K562 (cell line): ENCODE data around the gene GALNT18. TPM values are rescaled to one million over a fixed set of nuclear protein-coding genes. Genes with fewer than 3 reads are reported as not detected.

Experiments used
- ATAC-seq: fragments of 200-7000 bp; cut with Tn5 transposase; 3 replicates; pipeline ENCODE4 v1.9.1; 2020; ENCODE audit warnings: moderate library complexity
- BruUV-seq: library from RNA; stranded (reverse); fragments of 400-500 nt; replicated peaks from 2 replicates; lab custom pipeline; 2021; lab: Mats Ljungman, UMichigan
- CTCF ChIA-PET: fragments of 300-600 bp; formaldehyde crosslinking; extraction: SDS; loops from one replicate; lab custom pipeline; 2021; ENCODE audit warnings: low intra/inter-chr PET ratio; lab: Yijun Ruan, JAX
- POLR2A ChIA-PET: fragments of 300-600, 350-650 bp; sonication (Branson Sonifier 250); formaldehyde crosslinking; extraction: SDS; loops from one replicate; lab custom pipeline; 2021; ENCODE audit warnings: antibody characterized with exemption, inconsistent platforms; lab: Yijun Ruan, JAX
- DNase-seq, 4 experiments: peaks; one replicate each; pipeline versions ENCODE4 v3.0.0 to v3.0.0-alpha.2; 2011 to 2018; ENCODE audit warnings: low spot score in 3 of 4, mixed read lengths in 3 of 4; ENCODE audit errors: extremely low read depth in 1 of 4
- FAIRE-seq: peaks from 2 replicates; lab custom pipeline; 2011; peaks lifted over from hg19 to GRCh38; lab: Jason Lieb, UNC
- H2AFZ ChIP-seq: 2 replicates; pipeline ENCODE4 v1.6.0; 2011; ENCODE audit warnings: low read depth, low read length, control low read depth, inconsistent platforms
- H3K27ac ChIP-seq: fragments of 200-600 bp; 3 replicates; pipeline ENCODE4 v1.8.0; 2011; ENCODE audit warnings: low read depth, mild to moderate bottlenecking, control low read depth, inconsistent platforms, low read length, moderate library complexity, mixed read lengths; ENCODE audit errors: extremely low read depth
- H3K27me3 ChIP-seq, 2 experiments: fragments of 300-600 bp in 1 of 2; 2 replicates in 1 of 2; 3 replicates in 1 of 2; pipeline versions ENCODE4 v1.6.0 to v1.8.0; 2011; ENCODE audit warnings: inconsistent platforms in 2 of 2, low read length in 2 of 2, mild to moderate bottlenecking in 1 of 2, mixed read lengths in 1 of 2, moderate library complexity in 1 of 2; ENCODE audit not compliant: control insufficient read depth in 2 of 2, insufficient read depth in 2 of 2
- H3K36me3 ChIP-seq: fragments of 300-600 bp; 3 replicates; pipeline ENCODE4 v1.8.0; 2011; ENCODE audit warnings: mild to moderate bottlenecking, low read length, inconsistent platforms; ENCODE audit not compliant: control insufficient read depth, insufficient read depth
- H3K4me1 ChIP-seq, 2 experiments: fragments of 200-600 bp in 1 of 2; replicated peaks in 1 of 2; 2 replicates in 1 of 2; 3 replicates in 1 of 2; pipeline versions ENCODE4 v1.5.1 to v1.8.0; 2011; ENCODE audit warnings: inconsistent platforms in 2 of 2, low read length in 2 of 2, mild to moderate bottlenecking in 1 of 2, mixed read lengths in 1 of 2, moderate library complexity in 1 of 2; ENCODE audit not compliant: control insufficient read depth in 2 of 2, insufficient read depth in 2 of 2
- H3K4me2 ChIP-seq: 2 replicates; pipeline ENCODE4 v1.6.1; 2011; ENCODE audit warnings: low read length, control low read depth, inconsistent platforms, mixed read lengths; ENCODE audit not compliant: insufficient read depth
- H3K4me3 ChIP-seq: fragments of 200-600 bp; sonication (generic), shearing (Covaris generic); 2 replicates; pipeline ENCODE4 v1.5.1; 2016; ENCODE audit warnings: control low read depth, inconsistent platforms
- H3K79me2 ChIP-seq: fragments of 200-600 bp; 3 replicates; pipeline ENCODE4 v1.8.0; 2011; ENCODE audit warnings: low read length, inconsistent platforms; ENCODE audit not compliant: control insufficient read depth, insufficient read depth
- H3K9ac ChIP-seq, 2 experiments: 2 replicates each; pipeline versions ENCODE4 v1.6.0 to v1.6.1; 2011; ENCODE audit warnings: low read depth in 2 of 2, low read length in 2 of 2, control low read depth in 1 of 2, inconsistent platforms in 1 of 2, mild to moderate bottlenecking in 1 of 2, mixed read lengths in 1 of 2; ENCODE audit not compliant: insufficient read depth in 1 of 2
- H3K9me1 ChIP-seq: one replicate; pipeline ENCODE4 v1.6.0; 2011; ENCODE audit warnings: inconsistent platforms, mild to moderate bottlenecking, low read length, moderate library complexity; ENCODE audit not compliant: control insufficient read depth, insufficient read depth
- H3K9me3 ChIP-seq: replicated peaks from 2 replicates; pipeline ENCODE4 v1.5.1; 2011; ENCODE audit warnings: low read depth, low read length, inconsistent platforms; ENCODE audit not compliant: control insufficient read depth, insufficient read depth
- H4K20me1 ChIP-seq: replicated peaks from 2 replicates; pipeline ENCODE4 v1.6.1; 2011; ENCODE audit warnings: low read length, inconsistent platforms, mixed read lengths; ENCODE audit not compliant: control insufficient read depth, insufficient read depth
- CBX1 ChIP-seq: sonication (generic); IDR thresholded peaks from 2 replicates; pipeline ENCODE4 v1.6.1; 2016; ENCODE audit warnings: antibody characterized with exemption, low read depth, mild to moderate bottlenecking
- FOXA1 ChIP-seq: fragments of 450-650 bp; IDR thresholded peaks from 2 replicates; pipeline ENCODE4 v1.6.1; 2016; ENCODE audit warnings: mild to moderate bottlenecking, borderline replicate concordance
- GATAD2A ChIP-seq: fragments of 450-650 bp; IDR thresholded peaks from 2 replicates; pipeline ENCODE4 v1.6.1; 2017
- GTF2E2 ChIP-seq: fragments of 200-800 bp; sonication (Bioruptor generic); IDR thresholded peaks from 2 replicates; pipeline ENCODE4 v1.6.1; 2016; ENCODE audit warnings: missing genetic modification characterization, missing compliant biosample characterization
- IFI16 ChIP-seq: fragments of 250-450 bp; sonication (Bioruptor Pico); IDR thresholded peaks from 2 replicates; pipeline ENCODE4 v2.1.2; 2022; ENCODE audit warnings: mild to moderate bottlenecking, inconsistent platforms
- NCOA2 ChIP-seq, 2 experiments: fragments of 450-650 bp; IDR thresholded peaks; 2 replicates each; pipeline ENCODE4 v1.6.1; 2018; ENCODE audit warnings: mild to moderate bottlenecking in 2 of 2, moderate library complexity in 1 of 2; ENCODE audit not compliant: partially characterized antibody in 2 of 2
- PHF21A ChIP-seq: fragments of 450-650 bp; IDR thresholded peaks from 2 replicates; pipeline ENCODE4 v1.6.1; 2017; ENCODE audit warnings: low read depth, borderline replicate concordance
- SMAD4 ChIP-seq: fragments of 250-450 bp; sonication (Bioruptor Pico); conservative IDR thresholded peaks from 2 replicates; pipeline ENCODE4 v1.8.0; 2021; ENCODE audit warnings: inconsistent platforms, mild to moderate bottlenecking, moderate library complexity
- UBTF ChIP-seq, 2 experiments: IDR thresholded peaks; 2 replicates each; pipeline ENCODE4 v1.6.1; 2012; ENCODE audit warnings: improper control_type of control experiment in 2 of 2, low read depth in 2 of 2, low read length in 2 of 2, borderline replicate concordance in 1 of 2
- USF2 ChIP-seq: sonication (generic); formaldehyde crosslinking; IDR thresholded peaks from 2 replicates; pipeline ENCODE4 v1.5.0; 2020; ENCODE audit warnings: missing genetic modification reagents
- ZNF133 ChIP-seq: fragments of 250-450 bp; sonication (Bioruptor Pico); IDR thresholded peaks from 2 replicates; pipeline ENCODE4 v1.4.0; 2020; ENCODE audit warnings: mild to moderate bottlenecking
- ZSCAN29 ChIP-seq: fragments of 450-650 bp; IDR thresholded peaks from 2 replicates; pipeline ENCODE4 v1.6.1; 2017
- WGBS: fragments of 100-300 bp; shearing (Covaris generic); methylation state at CpG from one replicate; pipeline ENCODE4 v1.1.6; 2016; ENCODE audit warnings: low coverage, mixed read lengths; ENCODE audit not compliant: insufficient coverage; ENCODE audit errors: missing lambda C conversion rate; 5-methylcytosine and 5-hydroxymethylcytosine counted together
- in situ Hi-C: fragments of 300-500 bp; cut with MboI; formaldehyde crosslinking; loops from 4 replicates; pipeline ENCODE4 v1.15.0; 2018; ENCODE audit warnings: inconsistent platforms, mixed read lengths
- intact Hi-C: fragments of 100-400 bp; cut with micrococcal nuclease; formaldehyde crosslinking; loops from 2 replicates; pipeline ENCODE4 v1.14.2; 2022
- polyA plus RNA-seq, 8 experiments: library from polyadenylated mRNA; depleted of rRNA in 4 of 8; stranded (reverse) in 5 of 8; unstranded in 3 of 8; fragments of >200 nt; fragmentation: Nextera tagmentation in 2 of 8; fragmentation: Illumina TruSeq in 1 of 8; extraction: Ambion mirVana in 2 of 8; extraction: Trizol in 1 of 8; gene quantifications; 2 replicates each; pipeline versions ENCODE4 v1.2.1 to v1.2.3, GENCODE V29; 2011 to 2014; ENCODE audit warnings: inconsistent platforms in 1 of 8, missing spikeins in 1 of 8
- total RNA-seq, 7 experiments: library from RNA; depleted of rRNA in 6 of 7; stranded (reverse); fragments of >200 nt in 6 of 7; fragmentation: Illumina TruSeq in 2 of 7; extraction: Trizol in 2 of 7; gene quantifications; 2 replicates each; pipeline versions ENCODE4 v1.2.1 to v1.2.3, GENCODE V29; 2011 to 2021; ENCODE audit warnings: low replicate concordance in 1 of 7

Gene GALNT18
- total and polyA plus RNA-seq, 9 of the 15 experiments (the other 6 are each of a cell fraction or from before 2014, with no cell fraction given) = not detected

GRCh38 chr11:11568651-11569229 is 53.1 kb downstream of the GALNT18 start:
- no peaks in the 10 kb centered on the region for H3K36me3 ChIP-seq
- no peaks in the 10 kb centered on the region for H3K79me2 ChIP-seq
- no peak overlapping the region for H3K27ac ChIP-seq
- H3K27me3 ChIP-seq = peaks cover 0 to 13% of the 10 kb centered on the region in 2 experiments; a peak in 2 of 5 replicates
- H3K4me1 ChIP-seq = no peaks in the 10 kb centered on the region
- FAIRE-seq (no peak), ATAC-seq (no peak), DNase-seq (no peak)
- no peaks in the 10 kb centered on the region for H3K9me3 ChIP-seq
- in situ Hi-C loops = no loop called here
- intact Hi-C loops = no loop called here
- H3K4me2 ChIP-seq = no peak overlapping the region
- ChIA-PET POLR2A (no interaction called here), CTCF (no interaction called here)
- TF ChIP-seq ZSCAN29 (no peak), NCOA2 (IDR thresholded peaks at IDR 0.05; ENCODE audit: partially characterized antibody in 2 of 2) (no peak), FOXA1 (no peak), CBX1 (no peak), IFI16 (no peak)
- BruUV-seq = no TSS peak
- H3K4me3 ChIP-seq = no peak overlapping the region
- H2AFZ ChIP-seq = no peak overlapping the region
- no peaks in the 10 kb centered on the region for H4K20me1 ChIP-seq
- 3% methylated on average over 3 of the region's 3 CpGs for WGBS
- no peak overlapping the region for H3K9ac ChIP-seq
- H3K9me1 ChIP-seq = no peaks in the 10 kb centered on the region

DNA sequence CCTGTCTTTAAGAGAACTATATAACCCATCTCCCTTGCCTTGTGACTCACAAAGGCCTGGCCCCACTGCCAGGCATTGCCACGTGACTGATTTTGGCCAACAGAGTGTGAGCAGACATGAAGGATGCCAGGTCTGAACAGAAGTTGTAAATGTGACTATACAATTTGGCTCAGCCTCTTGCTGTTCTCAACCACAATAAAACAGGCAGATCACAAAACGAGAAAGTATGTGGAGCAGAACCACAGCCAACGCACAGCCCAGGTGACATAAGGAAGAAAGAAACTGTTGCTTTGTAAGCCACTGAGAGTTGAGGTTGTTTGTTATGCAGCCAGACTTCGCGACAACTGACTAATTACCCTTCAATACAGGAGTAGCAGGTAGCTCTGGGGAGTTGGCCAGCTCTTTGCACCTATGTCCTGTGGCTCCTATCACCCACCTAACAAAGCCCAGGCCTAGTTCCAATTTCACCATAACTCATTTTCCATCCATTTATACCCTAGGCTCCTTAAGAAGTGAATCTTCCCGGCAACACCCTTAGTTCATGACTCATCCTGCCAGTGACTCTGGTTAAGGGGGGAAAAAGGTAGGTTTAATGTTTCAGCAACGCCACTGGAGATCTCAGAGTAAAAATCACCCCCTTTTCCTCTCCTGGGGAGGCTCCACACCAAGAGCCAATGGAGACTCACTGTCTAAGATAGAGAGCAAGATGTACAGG is 53.7 kb downstream of the GALNT18 start:
- Histone ChIP-seq H3K79me2 (no peaks in the 10 kb centered on the region), H4K20me1 (no peaks in the 10 kb centered on the region), H3K4me3 (no peak overlapping the region), H3K27ac (no peak overlapping the region), H3K9me3 (no peaks in the 10 kb centered on the region), H3K27me3 (peaks cover 0 to 13% of the 10 kb centered on the region in 2 experiments; a peak in 2 of 5 replicates), H3K9me1 (no peaks in the 10 kb centered on the region), H3K4me1 (no peaks in the 10 kb centered on the region), H3K9ac (no peak overlapping the region), H2AFZ (no peak overlapping the region), H3K36me3 (no peaks in the 10 kb centered on the region), H3K4me2 (no peak overlapping the region)
- intact Hi-C loops = no loop called here
- no peak for ATAC-seq
- ChIA-PET CTCF (no interaction called here), POLR2A (no interaction called here)
- no peak for FAIRE-seq
- no TSS peak for BruUV-seq
- in situ Hi-C loops = no loop called here
- WGBS = 1% methylated on average over 5 of the region's 7 CpGs
- DNase-seq = no peak
- TF ChIP-seq SMAD4 (CRISPR knock-in tag) (no peak), UBTF (IDR thresholded peaks at IDR 0.05; ENCODE audit: borderline replicate concordance in 1 of 2, low read depth in 2 of 2, low read length in 2 of 2) (no peak), ZNF133 (CRISPR knock-in tag) (no peak), PHF21A (no peak), GATAD2A (no peak), USF2 (CRISPR knock-in tag) (peak; percentile 41), GTF2E2 (tag) (no peak)
